ENCODE measurements around the gene TBCEL.
"Not testable (repeated sequence)": the region's sequence is repeated elsewhere in the genome, so short reads cannot be mapped to it uniquely, and the experiment has no call there.

TBCEL gene

GRCh38 chr11:121023848-121024751, at the start of gene TBCEL:
TBCEL (plus strand) TSS chr11:121024102; CDS start chr11:121045691, 21,589 bp downstream.
- DNase-seq (ENCODE audit: low spot score) = peak; percentile 97

DNA sequence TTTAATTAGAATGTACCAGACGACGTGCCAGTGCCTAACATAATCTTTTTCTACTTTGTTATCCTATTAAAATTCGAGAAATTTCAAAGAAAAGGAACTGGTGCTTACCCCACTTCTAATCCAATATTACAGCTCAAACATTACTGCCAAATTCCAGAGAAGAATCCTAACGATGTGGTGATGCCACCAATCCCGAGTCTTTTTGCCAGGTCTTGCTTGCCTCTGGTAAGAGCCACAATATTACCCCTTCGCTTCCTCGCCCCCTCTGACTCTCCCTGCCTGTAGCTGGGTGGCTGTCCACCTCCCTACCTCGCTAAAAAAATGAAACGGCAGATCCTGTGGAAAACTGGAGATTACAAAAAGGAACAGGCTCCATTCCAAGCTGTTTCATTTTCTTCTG, 49.4 kb upstream of the TBCEL start:
- no peak for DNase-seq (ENCODE audit: low spot score)

DNA sequence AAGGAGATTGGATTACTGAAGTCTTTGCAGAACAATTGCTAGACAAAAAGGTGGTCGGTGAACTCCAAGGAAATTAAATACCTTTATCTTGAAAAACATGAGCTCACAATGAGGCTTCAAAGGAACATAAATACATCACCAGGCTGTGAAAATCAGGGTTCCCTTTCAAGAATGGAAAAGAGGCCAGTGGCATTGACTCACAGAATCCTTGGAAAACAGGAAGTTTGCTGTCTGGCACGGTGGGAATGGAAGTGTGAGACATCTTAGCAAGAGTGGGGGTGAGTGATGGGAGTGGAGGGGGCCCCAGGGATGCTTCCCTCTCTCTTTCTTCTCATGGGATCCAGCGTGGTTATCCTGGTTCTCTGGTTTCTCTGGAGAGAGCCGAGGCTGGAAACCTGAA, 48.9 kb upstream of the TBCEL start:
- no peak for DNase-seq (ENCODE audit: low spot score)

- DNase-seq (ENCODE audit: low spot score) = no peak
Observed at GRCh38 chr11:120977266-120978137, 46.4 kb upstream of the TBCEL start.

DNA sequence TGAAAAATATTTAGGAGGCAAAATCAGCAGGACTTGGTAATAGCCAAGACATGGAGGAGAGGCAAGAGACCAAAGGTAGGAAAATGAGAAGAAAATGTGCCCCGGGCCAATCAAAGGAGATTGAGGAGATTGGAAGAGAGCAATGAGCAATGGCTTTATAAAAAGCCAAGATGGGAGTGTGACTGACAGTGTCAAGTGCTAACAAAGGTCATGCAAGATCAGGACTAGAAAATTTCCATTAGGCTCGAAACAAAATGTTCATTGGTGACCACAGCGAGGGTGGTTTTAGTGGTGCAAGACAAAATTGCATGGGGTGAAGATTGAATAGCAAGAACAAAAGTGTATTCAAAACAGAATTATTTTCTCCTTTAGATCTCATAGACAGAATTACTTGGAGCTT, 45.2 kb upstream of the TBCEL start:
- DNase-seq (ENCODE audit: low spot score) = no peak

DNA sequence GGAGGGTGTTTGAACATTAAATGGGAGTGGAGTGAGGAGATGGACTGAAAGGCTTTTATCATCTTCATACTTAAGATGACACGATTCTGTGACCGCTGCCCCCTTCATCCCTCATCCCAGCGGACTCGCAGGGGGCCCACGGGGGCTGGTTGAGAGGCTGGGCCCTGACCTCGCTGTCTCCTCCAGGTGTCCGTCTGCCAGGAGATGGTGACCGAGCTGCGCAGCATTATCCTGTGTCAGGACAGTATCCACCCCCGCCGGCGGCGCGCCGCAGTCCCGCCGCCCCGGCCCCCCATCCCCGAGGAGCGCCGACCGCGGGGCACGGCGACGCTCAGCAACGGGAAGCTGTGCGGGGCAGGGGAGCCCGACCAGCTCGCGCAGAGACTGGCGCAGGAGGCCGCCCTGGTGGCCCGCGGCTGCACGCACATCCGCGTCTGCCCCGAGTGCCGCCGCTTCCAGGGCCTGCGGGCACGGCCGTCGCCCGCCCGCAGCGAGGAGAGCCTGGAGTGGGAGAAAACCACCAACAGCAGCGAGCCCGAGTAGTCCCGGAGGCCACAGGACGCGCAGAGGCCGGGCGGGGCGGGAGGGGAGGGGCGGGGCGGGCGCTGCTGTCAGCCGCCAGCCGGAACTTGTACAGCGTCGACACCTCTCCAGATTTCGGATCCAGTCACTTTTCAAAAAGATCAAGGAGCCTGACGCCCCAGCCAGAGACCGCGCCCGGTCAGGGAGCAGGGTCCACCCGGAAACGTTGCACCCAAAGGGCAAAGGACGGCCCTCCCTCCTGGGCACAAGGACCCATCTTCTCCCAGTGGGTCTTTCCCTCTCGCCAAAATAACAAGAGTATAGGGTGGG, 38.0 kb upstream of the TBCEL start:
- DNase-seq (ENCODE audit: low spot score) = peak; percentile 87

DNA sequence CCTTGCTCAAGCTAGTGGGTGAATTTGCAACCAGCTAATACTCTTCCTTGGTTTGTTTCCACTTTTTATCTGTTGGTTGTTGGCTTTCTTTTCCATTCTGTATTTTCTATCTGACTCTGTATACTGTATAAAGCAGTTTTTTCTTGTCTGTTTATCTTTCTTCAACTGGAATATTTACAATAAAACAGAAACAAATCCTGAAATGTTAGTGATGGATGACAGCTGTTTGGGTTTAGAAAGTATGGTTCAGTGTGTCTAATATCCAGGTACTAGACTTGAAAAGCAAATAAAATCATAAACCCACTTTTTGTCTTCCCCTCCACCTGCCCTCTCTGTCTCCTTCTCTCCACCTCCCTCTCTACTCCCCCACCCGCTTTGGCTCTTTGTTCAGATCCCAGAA, 35.3 kb upstream of the TBCEL start:
- DNase-seq (ENCODE audit: low spot score) = no peak

- DNase-seq (ENCODE audit: low spot score) = no peak
Observed at GRCh38 chr11:120991830-120992686, 31.8 kb upstream of the TBCEL start.

- DNase-seq (ENCODE audit: low spot score) = no peak
Observed at GRCh38 chr11:120994091-120994859, 29.6 kb upstream of the TBCEL start.

- DNase-seq (ENCODE audit: low spot score) = no peak
Observed at GRCh38 chr11:120995184-120995583, 28.7 kb upstream of the TBCEL start.

- DNase-seq (ENCODE audit: low spot score) = no peak
Observed at GRCh38 chr11:120996973-120997372, 26.9 kb upstream of the TBCEL start.

GRCh38 chr11:120998581-120998980, 25.3 kb upstream of the TBCEL start:
- no peak for DNase-seq (ENCODE audit: low spot score)

GRCh38 chr11:121004206-121004840, 19.6 kb upstream of the TBCEL start:
- no peak for DNase-seq (ENCODE audit: low spot score)

GRCh38 chr11:121006922-121007321, 17.0 kb upstream of the TBCEL start:
- DNase-seq (ENCODE audit: low spot score) = no peak

DNA sequence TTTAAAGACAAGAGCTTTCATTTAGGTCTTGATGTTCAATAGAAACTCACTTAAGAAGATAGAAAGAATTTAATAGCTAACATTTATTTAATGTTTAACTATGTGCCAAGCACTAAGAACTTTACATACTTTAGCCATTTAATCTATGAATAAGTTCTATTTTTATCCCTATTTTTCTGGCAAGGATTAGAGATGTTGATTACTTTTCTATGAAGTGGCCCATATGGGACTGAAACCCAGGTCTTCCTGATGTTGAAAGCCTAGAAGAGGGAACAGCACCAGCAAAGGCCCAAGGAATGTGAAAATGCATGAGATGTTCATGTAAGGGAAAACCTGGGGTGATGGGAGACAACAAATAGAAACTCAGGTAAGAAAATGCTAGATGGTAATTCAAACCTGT, 15.4 kb upstream of the TBCEL start:
- DNase-seq (ENCODE audit: low spot score) = no peak

DNA sequence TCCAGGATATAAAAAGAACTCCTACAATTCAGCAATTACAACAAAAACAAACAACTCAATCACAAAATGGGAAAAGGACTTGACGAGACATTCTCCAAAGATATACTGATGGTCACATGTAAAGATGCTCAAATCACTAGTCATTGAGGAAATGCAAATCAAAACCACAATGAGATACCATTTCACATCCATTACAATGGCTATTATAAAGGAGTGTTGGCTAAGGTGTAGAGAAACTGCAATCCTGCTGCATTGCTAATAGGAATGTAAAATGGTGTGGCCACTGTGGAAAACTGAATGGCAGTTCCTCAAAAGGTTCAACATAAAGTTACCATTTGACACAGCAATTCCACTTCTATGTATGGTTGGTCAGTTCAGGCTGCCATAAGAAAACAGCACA, 11.8 kb upstream of the TBCEL start:
- no peak for DNase-seq (ENCODE audit: low spot score)

- DNase-seq (ENCODE audit: low spot score) = no peak
Observed at GRCh38 chr11:121018746-121019145, 5.2 kb upstream of the TBCEL start.

DNA sequence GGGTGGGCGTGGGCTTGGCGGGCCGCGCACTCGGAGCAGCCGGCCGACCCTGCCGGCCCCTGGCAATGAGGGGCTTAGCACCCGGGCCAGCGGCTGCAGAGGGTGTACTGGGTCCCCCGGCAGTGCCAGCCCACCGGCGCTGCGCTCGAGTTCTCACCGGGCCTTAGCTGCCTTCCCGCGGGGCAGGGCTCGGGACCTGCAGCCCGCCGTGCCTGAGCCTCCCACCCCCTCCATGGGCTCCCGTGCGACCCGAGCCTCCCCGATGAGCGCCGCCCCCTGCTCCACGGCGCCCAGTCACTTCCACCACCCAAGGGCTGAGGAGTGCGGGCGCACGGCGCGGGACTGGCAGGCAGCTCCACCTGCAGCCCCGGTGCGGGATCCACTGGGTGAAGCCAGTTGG, 2.2 kb upstream of the TBCEL start:
- DNase-seq (ENCODE audit: low spot score) = not testable (repeated sequence)

DNA sequence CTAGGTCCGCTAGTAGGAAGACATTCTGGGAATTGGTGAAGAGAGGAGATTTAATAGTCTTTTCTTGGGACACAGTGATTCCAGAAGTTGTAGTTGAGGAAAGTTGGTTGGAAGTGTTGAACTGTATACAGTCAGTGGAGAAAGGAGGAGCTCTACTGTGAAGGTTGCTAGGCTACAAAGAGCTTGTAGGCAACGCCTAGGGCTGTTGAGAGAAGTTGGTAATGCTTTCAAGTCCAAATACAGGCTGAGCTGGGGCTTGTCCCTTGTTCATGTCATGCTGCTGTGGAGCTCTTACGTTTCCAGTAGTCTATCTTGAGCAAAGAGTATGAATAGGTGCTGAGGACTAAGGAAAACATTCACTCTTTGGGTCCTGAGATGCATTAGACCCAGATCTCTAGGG, 1.1 kb downstream of the TBCEL start:
- DNase-seq (ENCODE audit: low spot score) = peak; percentile 40

DNA sequence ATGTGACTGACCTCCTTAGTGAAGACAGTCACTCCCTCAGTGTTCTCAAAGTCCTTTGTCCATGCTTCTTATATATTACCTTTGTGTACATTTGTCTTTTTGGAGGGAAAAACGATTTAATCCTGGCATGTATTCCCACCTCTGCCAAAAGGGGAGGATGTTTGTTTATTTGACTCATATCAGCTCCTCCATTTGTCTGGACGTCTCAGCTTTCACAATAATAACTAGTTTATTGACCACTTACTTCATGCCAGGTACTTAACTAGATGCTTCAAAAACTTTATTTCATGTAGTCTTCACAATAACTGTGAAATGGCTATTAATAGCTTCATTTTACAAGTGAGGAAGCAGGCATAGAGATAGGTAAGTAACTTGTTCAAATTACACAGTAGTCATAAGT, 5.3 kb downstream of the TBCEL start:
- no peak for DNase-seq (ENCODE audit: low spot score)
